K562 (cell line): ENCODE measurements around the gene APBA2.

Experiments
- CREM ChIP-seq: IDR thresholded peaks from 2 replicates; pipeline ENCODE4 v1.6.1; 2014; ENCODE audit warnings: antibody characterized with exemption, low read depth
- ELF4 ChIP-seq: fragments of 450-650 bp; formaldehyde crosslinking; IDR thresholded peaks from 2 replicates; pipeline ENCODE4 v1.4.0; 2022; ENCODE audit warnings: missing genetic modification characterization
- EZH2 ChIP-seq: IDR thresholded peaks from 2 replicates; pipeline ENCODE4 v1.6.1; 2012; ENCODE audit warnings: low read depth, mild to moderate bottlenecking, inconsistent platforms, low read length, borderline replicate concordance
- POLR2A ChIP-seq: fragments of 450-650 bp; conservative IDR thresholded peaks from 2 replicates; pipeline ENCODE4 v1.6.1; 2016
- ZBED1 ChIP-seq: IDR thresholded peaks from 2 replicates; pipeline ENCODE4 v1.6.1; 2014

DNA sequence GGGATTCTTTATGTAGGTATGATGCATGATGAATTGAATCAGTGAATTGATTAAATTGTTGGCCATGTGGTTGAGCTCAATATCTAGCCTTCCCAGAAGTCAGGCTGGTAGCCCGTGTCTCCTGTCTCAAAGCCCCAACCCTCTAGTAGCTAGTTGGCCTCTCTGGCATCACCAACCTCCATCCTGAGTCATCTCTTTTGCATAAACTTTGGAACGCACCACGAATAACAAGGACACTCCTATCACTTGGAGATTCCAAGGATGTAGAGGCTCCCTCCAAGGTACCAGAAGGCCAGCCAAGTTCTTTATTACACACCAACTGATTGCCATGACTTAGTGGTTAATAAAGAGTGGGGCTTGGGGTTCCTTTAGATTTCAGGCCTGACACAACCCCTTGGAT lies 148.4 kb downstream of the APBA2 start:
- TF ChIP-seq CREM (no peak), ZBED1 (no peak), POLR2A (no peak), EZH2 (no peak), ELF4 (CRISPR knock-in tag) (no peak)
